SK-N-MC (cell line): ENCODE data around the gene FGF14.

Experiments
- EZH2 ChIP-seq: fragments of 200-600 bp; sonication (generic); IDR thresholded peaks from one replicate; pipeline ENCODE4 v1.6.1; 2017; ENCODE audit warnings: antibody characterized with exemption
- POLR2AphosphoS5 ChIP-seq: IDR thresholded peaks from 2 replicates; pipeline ENCODE4 v1.6.1; 2012; ENCODE audit warnings: mild to moderate bottlenecking, low read depth, low read length, borderline replicate concordance

DNA sequence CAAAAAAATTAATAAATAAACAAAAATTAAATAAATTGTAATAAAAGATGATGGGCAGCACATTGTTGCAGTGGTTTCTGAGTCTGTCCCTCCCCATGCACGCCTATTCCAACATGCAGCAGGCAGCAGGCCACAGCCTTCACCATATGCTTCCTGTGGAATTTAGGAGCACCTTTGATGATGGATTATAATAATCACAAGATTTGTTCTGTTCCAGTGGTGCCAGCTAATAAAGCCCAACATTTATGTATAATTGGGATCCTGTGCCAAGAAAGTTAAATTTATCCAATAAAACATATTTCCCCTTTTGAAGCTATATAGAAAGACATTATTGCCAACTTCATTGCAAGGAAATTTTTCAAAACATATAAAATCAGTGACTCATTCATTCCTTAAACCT lies 328.6 kb downstream of the FGF14 start:
- TF ChIP-seq EZH2: no peak
- no peak for TF ChIP-seq POLR2AphosphoS5
